SU-DHL-6 (cell line): ENCODE data around the gene ITGB7.

Experiments
- H2AFZ ChIP-seq: fragments of 200-600 bp; sonication (generic); 2 replicates; pipeline ENCODE4 v1.6.1; 2014; ENCODE audit warnings: low read depth, mild to moderate bottlenecking, moderate library complexity, mixed read lengths, antibody characterized with exemption, low read length; ENCODE audit not compliant: severe bottlenecking
- H3F3A ChIP-seq: fragments of 200-600 bp; shearing (Covaris generic); 2 replicates; pipeline ENCODE4 v1.6.0; 2016; ENCODE audit warnings: antibody characterized with exemption, mild to moderate bottlenecking; ENCODE audit not compliant: insufficient read depth
- H3K27ac ChIP-seq: fragments of 200-600 bp; sonication (generic); 2 replicates; pipeline ENCODE4 v1.5.1; 2016; ENCODE audit warnings: low read depth, mild to moderate bottlenecking, low read length, moderate library complexity, mixed read lengths
- H3K27me3 ChIP-seq: fragments of 200-600 bp; sonication (generic), shearing (Covaris generic); 2 replicates; pipeline ENCODE4 v1.6.0; 2014; ENCODE audit warnings: mild to moderate bottlenecking, low read length
- H3K36me3 ChIP-seq: fragments of 200-600 bp; sonication (generic); 2 replicates; pipeline ENCODE4 v1.6.1; 2014; ENCODE audit warnings: mild to moderate bottlenecking, low read length, mixed read lengths
- H3K4me2 ChIP-seq: fragments of 300-600, 200-600 bp; shearing (Covaris generic), sonication (generic); 2 replicates; pipeline ENCODE4 v1.6.0; 2014; ENCODE audit warnings: low read length, low read depth, mild to moderate bottlenecking; ENCODE audit not compliant: poor library complexity, severe bottlenecking
- H3K4me3 ChIP-seq: fragments of 200-600 bp; sonication (generic); 2 replicates; pipeline ENCODE4 v1.5.1; 2014; ENCODE audit warnings: antibody characterized with exemption, low read length, mild to moderate bottlenecking, mixed read lengths; ENCODE audit not compliant: insufficient read depth, poor library complexity, severe bottlenecking
- H3K79me2 ChIP-seq: fragments of 200-600 bp; sonication (generic); 2 replicates; pipeline ENCODE4 v1.6.1; 2014; ENCODE audit warnings: mild to moderate bottlenecking, low read length, moderate library complexity; ENCODE audit not compliant: insufficient read depth
- H3K9ac ChIP-seq: fragments of 200-600 bp; sonication (generic); 2 replicates; pipeline ENCODE4 v1.7.0; 2014; ENCODE audit warnings: mild to moderate bottlenecking, low read length
- H3K9me2 ChIP-seq: fragments of 200-600 bp; sonication (generic); replicated peaks from 2 replicates; pipeline ENCODE4 v1.6.1; 2014; ENCODE audit warnings: low read length; ENCODE audit not compliant: insufficient read depth
- H3K9me3 ChIP-seq: fragments of 200-600 bp; sonication (generic); 2 replicates; pipeline ENCODE4 v1.6.1; 2014; ENCODE audit warnings: low read length, mixed read lengths; ENCODE audit not compliant: insufficient read depth
- H4K20me1 ChIP-seq: fragments of 200-600 bp; sonication (generic); 2 replicates; pipeline ENCODE4 v1.6.1; 2014; ENCODE audit warnings: low read depth, mild to moderate bottlenecking, antibody characterized with exemption, low read length, moderate library complexity, mixed read lengths
- EZH2phosphoT487 ChIP-seq: fragments of 200-600 bp; sonication (generic), shearing (Covaris generic); conservative IDR thresholded peaks from 2 replicates; pipeline ENCODE4 v1.6.1; 2018; ENCODE audit warnings: mild to moderate bottlenecking, antibody characterized with exemption, low read length, moderate library complexity, mixed read lengths
- TF ChIP-seq, protein P1 (sequence below): fragments of 200-600 bp; sonication (generic); IDR thresholded peaks from one replicate; pipeline ENCODE4 v1.5.1; 2017; ENCODE audit warnings: antibody characterized with exemption, mild to moderate bottlenecking, low read length, moderate library complexity; ENCODE audit not compliant: insufficient read depth, poor library complexity, severe bottlenecking

ITGB7 gene

DNA sequence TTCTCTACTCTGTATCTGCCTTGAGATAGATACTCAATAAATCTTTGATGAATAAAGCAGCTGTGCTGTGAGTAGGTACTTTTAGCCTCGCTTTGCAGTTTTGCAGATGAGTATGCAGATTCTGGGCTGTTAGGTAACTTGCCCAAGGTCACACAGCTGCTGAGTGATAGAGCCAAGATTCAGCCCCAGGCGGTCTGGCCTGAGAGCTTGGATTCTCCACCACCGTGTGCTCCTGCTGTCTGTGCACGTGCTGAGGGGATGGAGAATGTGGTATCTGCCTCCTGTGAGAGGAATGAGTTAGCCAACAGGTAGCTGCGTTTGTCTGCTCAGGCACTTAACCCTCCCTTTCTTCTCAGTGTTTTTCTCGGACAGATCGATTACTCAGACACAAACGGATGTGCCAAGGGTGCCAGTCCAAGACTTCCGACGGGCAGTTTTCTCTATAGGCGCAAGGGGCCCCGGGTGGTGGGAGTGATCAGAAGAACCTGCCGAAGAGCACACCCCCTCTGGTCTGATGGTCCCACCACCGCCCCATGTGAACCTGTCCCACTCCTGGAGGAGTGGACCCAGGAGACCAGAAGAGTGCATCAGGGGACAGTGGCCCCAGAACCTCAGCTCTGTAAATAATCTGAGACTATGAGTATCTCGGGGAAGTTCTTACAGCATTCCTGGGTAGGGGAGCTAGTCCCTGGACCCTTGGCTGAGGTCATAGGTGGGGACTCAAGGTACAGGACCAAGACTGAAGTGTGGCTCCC lies 19.7 kb downstream of the ITGB7 start:
- Histone ChIP-seq H3K27ac (no peak overlapping the region), H3F3A (peaks cover 16% of the 10 kb centered on the region), H3K36me3 (peaks cover 9% of the 10 kb centered on the region; the same call in 1 of the 2 replicates), H3K4me3 (no peak overlapping the region), H3K9me2 (no peaks in the 10 kb centered on the region), H4K20me1 (no peaks in the 10 kb centered on the region), H3K79me2 (0 out of 2 replicates have a peak, but pooled peaks cover 5% of the 10 kb centered on the region), H3K9me3 (no peaks in the 10 kb centered on the region), H3K4me2 (no peak overlapping the region), H3K9ac (no peak overlapping the region), H2AFZ (no peak overlapping the region), H3K27me3 (no peaks in the 10 kb centered on the region)
- TF ChIP-seq, protein P1, sequence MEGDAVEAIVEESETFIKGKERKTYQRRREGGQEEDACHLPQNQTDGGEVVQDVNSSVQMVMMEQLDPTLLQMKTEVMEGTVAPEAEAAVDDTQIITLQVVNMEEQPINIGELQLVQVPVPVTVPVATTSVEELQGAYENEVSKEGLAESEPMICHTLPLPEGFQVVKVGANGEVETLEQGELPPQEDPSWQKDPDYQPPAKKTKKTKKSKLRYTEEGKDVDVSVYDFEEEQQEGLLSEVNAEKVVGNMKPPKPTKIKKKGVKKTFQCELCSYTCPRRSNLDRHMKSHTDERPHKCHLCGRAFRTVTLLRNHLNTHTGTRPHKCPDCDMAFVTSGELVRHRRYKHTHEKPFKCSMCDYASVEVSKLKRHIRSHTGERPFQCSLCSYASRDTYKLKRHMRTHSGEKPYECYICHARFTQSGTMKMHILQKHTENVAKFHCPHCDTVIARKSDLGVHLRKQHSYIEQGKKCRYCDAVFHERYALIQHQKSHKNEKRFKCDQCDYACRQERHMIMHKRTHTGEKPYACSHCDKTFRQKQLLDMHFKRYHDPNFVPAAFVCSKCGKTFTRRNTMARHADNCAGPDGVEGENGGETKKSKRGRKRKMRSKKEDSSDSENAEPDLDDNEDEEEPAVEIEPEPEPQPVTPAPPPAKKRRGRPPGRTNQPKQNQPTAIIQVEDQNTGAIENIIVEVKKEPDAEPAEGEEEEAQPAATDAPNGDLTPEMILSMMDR, result no peak
- TF ChIP-seq EZH2phosphoT487, result no peak

DNA sequence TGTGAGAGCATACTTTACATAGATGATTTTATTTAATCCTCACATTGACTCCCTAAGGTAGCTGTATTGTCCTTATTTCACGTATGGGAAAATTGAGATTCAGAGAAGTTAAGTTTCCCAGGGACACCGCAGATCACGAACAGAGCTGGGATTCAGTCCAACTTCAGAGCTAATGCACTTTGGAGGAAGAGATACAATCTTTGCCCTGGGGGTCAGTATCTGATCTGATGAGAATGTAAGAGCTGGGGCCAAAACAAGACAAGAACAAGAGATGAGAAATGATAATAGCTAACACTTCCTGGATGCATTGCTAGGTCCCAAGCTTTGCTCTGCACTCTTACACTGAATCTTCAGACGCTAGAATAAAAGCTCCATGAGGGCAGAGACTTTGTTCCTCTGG lies 20.3 kb downstream of the ITGB7 start:
- H3K36me3 ChIP-seq, result peaks cover 15% of the 10 kb centered on the region; the same call in 1 of the 2 replicates
- no peaks in the 10 kb centered on the region for H3K9me2 ChIP-seq
- no peaks in the 10 kb centered on the region for H3K27me3 ChIP-seq
- H3K9me3 ChIP-seq, result no peaks in the 10 kb centered on the region
- peaks cover 11% of the 10 kb centered on the region for H3K79me2 ChIP-seq
- H3K27ac ChIP-seq, result no peak overlapping the region
- H3F3A ChIP-seq, result peaks cover 16% of the 10 kb centered on the region
- no peaks in the 10 kb centered on the region for H4K20me1 ChIP-seq
- H3K4me2 ChIP-seq, result no peak overlapping the region
- TF ChIP-seq EZH2phosphoT487, result no peak
- TF ChIP-seq, protein P1, result no peak
- no peak overlapping the region for H3K4me3 ChIP-seq
- H2AFZ ChIP-seq, result no peak overlapping the region
- no peak overlapping the region for H3K9ac ChIP-seq

DNA sequence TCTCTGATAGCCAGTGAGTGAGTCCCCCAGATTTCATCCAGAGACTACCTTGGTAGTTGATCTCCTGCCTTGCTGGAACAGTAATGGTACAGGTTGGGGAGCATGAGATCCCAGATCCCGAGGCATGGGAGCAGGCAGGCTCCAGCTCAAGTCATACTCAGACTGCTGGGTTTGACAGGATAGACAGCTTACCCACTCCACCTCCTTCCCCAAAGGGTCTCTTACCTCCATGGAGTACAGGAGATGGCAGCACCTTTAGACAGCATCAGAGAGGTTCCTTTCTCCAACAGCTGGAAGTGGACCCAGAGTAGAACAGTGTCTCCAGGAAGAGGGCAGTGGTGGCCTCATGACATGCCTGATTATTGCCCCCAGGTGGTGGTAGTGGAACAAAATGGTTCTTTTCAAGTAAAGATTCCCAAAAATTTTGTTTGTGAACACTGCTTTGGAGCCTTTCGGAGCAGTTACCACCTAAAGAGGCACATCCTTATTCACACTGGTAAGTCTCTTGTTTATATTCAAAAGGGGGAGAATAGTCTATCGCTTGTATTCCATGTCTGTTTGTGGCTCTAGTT lies 21.4 kb downstream of the ITGB7 start:
- Histone ChIP-seq H3K27me3 (no peaks in the 10 kb centered on the region), H3K9me3 (no peaks in the 10 kb centered on the region), H3K27ac (no peak overlapping the region), H3K79me2 (peaks cover 18% of the 10 kb centered on the region), H3F3A (peaks cover 14% of the 10 kb centered on the region), H2AFZ (no peak overlapping the region), H3K36me3 (peaks cover 16% of the 10 kb centered on the region; the same call in 1 of the 2 replicates), H3K4me3 (no peak overlapping the region), H3K9ac (no peak overlapping the region), H3K4me2 (no peak overlapping the region), H3K9me2 (no peaks in the 10 kb centered on the region), H4K20me1 (no peaks in the 10 kb centered on the region)
- TF ChIP-seq, protein P1, result no peak
- no peak for TF ChIP-seq EZH2phosphoT487
